ENCODE results near the gene CTTNBP2. TPM values are rescaled to one million over a fixed set of nuclear protein-coding genes. Genes with fewer than 3 reads are reported as not detected.

CTTNBP2 gene
- total and polyA plus RNA-seq, 10 of the 15 experiments (the other 5 are each of a cell fraction or from before 2014, with no cell fraction given): 0.04 to 0.43 TPM; not detected in 8

DNA sequence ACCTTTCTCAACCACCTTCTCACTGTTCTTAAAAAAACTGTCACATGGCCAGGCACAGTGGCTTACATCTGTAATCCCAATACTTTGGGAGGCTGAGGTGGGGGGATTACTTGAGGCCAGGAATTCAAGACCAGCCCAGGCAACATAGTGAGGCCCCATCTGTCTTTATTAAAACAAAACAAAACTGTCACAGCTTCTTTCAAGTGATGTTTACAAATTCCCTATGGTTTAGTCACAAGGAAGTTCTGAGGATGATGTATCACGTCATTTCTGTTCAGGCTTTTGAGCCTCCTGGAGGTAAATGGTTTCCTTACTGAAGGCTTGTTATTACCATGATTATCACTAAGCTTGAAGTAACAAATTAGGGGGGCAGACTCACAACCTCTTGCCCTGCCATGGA is 207.2 kb downstream of the CTTNBP2 start:
- no peaks in the 10 kb centered on the region for H3K36me3 ChIP-seq (ENCODE audit: control insufficient read depth in 2 of 2, insufficient read depth in 2 of 2, low read length in 1 of 2)
- H3K79me2 ChIP-seq (ENCODE audit: control insufficient read depth, insufficient read depth, low read length): no peaks in the 10 kb centered on the region
- TF ChIP-seq MYC (IDR thresholded peaks at IDR 0.05; ENCODE audit: insufficient read depth, insufficient read length, insufficient replicate concordance, low read length, severe bottlenecking): no peak
- TF ChIP-seq, protein P1, sequence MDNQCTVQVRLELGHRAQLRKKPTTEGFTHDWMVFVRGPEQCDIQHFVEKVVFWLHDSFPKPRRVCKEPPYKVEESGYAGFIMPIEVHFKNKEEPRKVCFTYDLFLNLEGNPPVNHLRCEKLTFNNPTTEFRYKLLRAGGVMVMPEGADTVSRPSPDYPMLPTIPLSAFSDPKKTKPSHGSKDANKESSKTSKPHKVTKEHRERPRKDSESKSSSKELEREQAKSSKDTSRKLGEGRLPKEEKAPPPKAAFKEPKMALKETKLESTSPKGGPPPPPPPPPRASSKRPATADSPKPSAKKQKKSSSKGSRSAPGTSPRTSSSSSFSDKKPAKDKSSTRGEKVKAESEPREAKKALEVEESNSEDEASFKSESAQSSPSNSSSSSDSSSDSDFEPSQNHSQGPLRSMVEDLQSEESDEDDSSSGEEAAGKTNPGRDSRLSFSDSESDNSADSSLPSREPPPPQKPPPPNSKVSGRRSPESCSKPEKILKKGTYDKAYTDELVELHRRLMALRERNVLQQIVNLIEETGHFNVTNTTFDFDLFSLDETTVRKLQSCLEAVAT (IDR thresholded peaks at IDR 0.05): no peak
- TF ChIP-seq CBX3 (IDR thresholded peaks at IDR 0.05; ENCODE audit: borderline replicate concordance, low read depth): no peak
- TF ChIP-seq, protein P2, sequence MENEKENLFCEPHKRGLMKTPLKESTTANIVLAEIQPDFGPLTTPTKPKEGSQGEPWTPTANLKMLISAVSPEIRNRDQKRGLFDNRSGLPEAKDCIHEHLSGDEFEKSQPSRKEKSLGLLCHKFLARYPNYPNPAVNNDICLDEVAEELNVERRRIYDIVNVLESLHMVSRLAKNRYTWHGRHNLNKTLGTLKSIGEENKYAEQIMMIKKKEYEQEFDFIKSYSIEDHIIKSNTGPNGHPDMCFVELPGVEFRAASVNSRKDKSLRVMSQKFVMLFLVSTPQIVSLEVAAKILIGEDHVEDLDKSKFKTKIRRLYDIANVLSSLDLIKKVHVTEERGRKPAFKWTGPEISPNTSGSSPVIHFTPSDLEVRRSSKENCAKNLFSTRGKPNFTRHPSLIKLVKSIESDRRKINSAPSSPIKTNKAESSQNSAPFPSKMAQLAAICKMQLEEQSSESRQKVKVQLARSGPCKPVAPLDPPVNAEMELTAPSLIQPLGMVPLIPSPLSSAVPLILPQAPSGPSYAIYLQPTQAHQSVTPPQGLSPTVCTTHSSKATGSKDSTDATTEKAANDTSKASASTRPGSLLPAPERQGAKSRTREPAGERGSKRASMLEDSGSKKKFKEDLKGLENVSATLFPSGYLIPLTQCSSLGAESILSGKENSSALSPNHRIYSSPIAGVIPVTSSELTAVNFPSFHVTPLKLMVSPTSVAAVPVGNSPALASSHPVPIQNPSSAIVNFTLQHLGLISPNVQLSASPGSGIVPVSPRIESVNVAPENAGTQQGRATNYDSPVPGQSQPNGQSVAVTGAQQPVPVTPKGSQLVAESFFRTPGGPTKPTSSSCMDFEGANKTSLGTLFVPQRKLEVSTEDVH (IDR thresholded peaks at IDR 0.05; ENCODE audit: low read depth, partially characterized antibody): no peak
- H3K27ac ChIP-seq (ENCODE audit: control insufficient read depth, insufficient read depth): no peak overlapping the region
- FAIRE-seq: no peak
- no peak for DNase-seq (ENCODE audit: low read depth, low spot score)
- CTCF ChIA-PET: interaction anchor here (2.2 to 3.3 kb wide), 2 partner anchors 207 to 265 kb away, joined by 10 to 15 read pairs; no protein-coding TSS in a partner anchor
- WGBS (ENCODE audit: insufficient coverage, insufficient replicate concordance, low lambda C conversion rate, missing lambda C conversion rate): 0% methylated on average over 1 of the region's 1 CpG
- no peak for ATAC-seq
- in situ Hi-C loops (cut with MboI): no loop called here
- H3K9ac ChIP-seq (ENCODE audit: control insufficient read depth, insufficient read depth, low read length): no peak overlapping the region
- no peaks in the 10 kb centered on the region for H3K4me1 ChIP-seq (ENCODE audit: control insufficient read depth, insufficient read depth, low read length)
- H2AFZ ChIP-seq (ENCODE audit: control insufficient read depth, low read depth, low read length): no peak overlapping the region
- no TSS peak for BruUV-seq (replicated peaks)
- SMC1A ChIA-PET (ENCODE audit: uncharacterized antibody, unreplicated experiment): interaction anchor here (0.9 kb wide), 1 partner anchor 73 kb away, joined by 3 read pairs; no protein-coding TSS in a partner anchor
- H3K27me3 ChIP-seq (replicated peaks in 1 of 2; ENCODE audit: control insufficient read depth in 2 of 2, insufficient read depth in 2 of 2, low read length in 1 of 2): no peaks in the 10 kb centered on the region; a peak in 1 of 4 replicates
- H3K4me2 ChIP-seq (ENCODE audit: control insufficient read depth, insufficient read depth): no peak overlapping the region
- RAD21 ChIA-PET (ENCODE audit: unreplicated experiment): no interaction called here
- no peaks in the 10 kb centered on the region for H4K20me1 ChIP-seq (ENCODE audit: control insufficient read depth, insufficient read depth)
- no peaks in the 10 kb centered on the region for H3K9me3 ChIP-seq (replicated peaks; ENCODE audit: control insufficient read depth, insufficient read depth, low read length)
- intact Hi-C loops (cut with micrococcal nuclease; ENCODE audit: unreplicated experiment): no loop called here
- no peak overlapping the region for H3K4me3 ChIP-seq
- POLR2A ChIA-PET: no interaction called here
